HG03457 (cell line): ENCODE measurements around the gene TANC1.
"Not testable (repeated sequence)": the region's sequence is repeated elsewhere in the genome, so short reads cannot be mapped to it uniquely, and the experiment has no call there.

Experiments
- ATAC-seq: cut with Tn5 transposase; IDR thresholded peaks from one replicate; pipeline ENCODE4 v1.9.1; 2021; ENCODE audit warnings: moderate number of reproducible peaks; ENCODE audit not compliant: unreplicated experiment

Gene TANC1

DNA sequence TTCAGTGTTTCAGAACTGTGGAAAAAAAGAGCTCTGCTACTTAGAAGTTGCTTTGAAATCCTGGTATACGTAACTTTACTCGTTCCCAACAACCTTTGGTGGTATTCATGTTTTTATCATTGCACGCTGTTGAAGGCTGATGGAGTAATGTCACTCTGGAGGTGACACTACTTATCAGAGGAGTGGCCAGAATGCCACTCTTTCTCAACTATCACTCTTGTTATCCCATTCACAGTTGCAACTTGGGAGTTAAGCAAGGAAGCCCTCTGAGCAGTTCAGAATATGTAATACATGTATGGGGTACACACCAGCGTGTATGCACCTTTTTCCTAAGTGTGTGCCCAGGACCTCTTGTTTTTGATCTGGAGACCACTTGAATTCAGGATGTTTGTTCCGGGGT lies 53.6 kb downstream of the TANC1 start:
- ATAC-seq = no peak

- ATAC-seq = no peak
Observed at GRCh38 chr2:159026170-159026569, 57.7 kb downstream of the TANC1 start.

- ATAC-seq = no peak
Observed at GRCh38 chr2:159028776-159029175, 60.3 kb downstream of the TANC1 start.

GRCh38 chr2:159029936-159030335 lies 61.5 kb downstream of the TANC1 start:
- no peak for ATAC-seq

GRCh38 chr2:159030674-159031380 lies 62.4 kb downstream of the TANC1 start:
- ATAC-seq = no peak

GRCh38 chr2:159032146-159032545 lies 63.7 kb downstream of the TANC1 start:
- no peak for ATAC-seq

- ATAC-seq = no peak
Observed at GRCh38 chr2:159032580-159032979, 64.1 kb downstream of the TANC1 start.

DNA sequence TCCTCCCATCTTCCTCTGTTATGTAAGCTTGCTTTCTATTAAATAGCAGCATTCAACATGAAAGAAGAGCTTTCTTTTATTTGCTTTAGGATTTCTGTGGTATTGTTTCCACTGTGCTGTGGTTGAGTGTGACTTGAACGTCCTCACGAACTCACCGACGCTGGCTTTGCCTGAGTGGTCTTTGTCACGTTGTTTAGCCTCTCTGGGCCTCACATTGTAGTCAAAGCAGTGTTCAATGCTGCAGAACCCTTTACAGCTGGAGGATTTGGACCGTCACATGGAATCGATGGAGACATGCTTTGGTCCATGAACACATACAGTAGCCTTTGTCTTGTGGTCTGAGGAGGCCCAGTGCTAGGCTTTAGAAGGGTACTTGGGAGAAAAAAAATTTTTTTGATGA lies 66.3 kb downstream of the TANC1 start:
- no peak for ATAC-seq

- no peak for ATAC-seq
Observed at GRCh38 chr2:159035790-159036411, 67.5 kb downstream of the TANC1 start.

- ATAC-seq = not testable (repeated sequence)
Observed at GRCh38 chr2:159036461-159036860, 68.0 kb downstream of the TANC1 start.

DNA sequence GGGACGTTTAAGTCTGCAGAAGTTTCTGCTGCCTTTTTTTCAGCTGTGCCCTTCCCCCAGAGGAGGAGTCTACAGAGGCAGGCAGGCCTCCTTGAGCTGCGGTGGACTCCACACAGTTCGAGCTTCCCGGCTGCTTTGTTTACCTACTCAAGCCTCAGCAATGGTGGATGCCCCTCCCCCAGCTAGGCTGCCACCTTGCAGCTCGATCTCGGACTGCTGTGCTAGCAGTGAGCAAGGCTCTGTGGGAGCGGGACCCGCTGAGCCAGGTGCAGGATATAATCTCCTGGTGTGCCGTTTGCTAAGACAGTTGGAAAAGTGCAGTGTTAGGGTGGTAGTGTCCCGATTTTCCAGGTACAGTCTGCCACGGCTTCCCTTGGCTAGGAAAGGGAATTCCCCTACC lies 72.9 kb downstream of the TANC1 start:
- not testable (repeated sequence) for ATAC-seq

GRCh38 chr2:159042115-159042850 lies 73.8 kb downstream of the TANC1 start:
- no peak for ATAC-seq

GRCh38 chr2:159043710-159044109 lies 75.3 kb downstream of the TANC1 start:
- ATAC-seq = no peak

DNA sequence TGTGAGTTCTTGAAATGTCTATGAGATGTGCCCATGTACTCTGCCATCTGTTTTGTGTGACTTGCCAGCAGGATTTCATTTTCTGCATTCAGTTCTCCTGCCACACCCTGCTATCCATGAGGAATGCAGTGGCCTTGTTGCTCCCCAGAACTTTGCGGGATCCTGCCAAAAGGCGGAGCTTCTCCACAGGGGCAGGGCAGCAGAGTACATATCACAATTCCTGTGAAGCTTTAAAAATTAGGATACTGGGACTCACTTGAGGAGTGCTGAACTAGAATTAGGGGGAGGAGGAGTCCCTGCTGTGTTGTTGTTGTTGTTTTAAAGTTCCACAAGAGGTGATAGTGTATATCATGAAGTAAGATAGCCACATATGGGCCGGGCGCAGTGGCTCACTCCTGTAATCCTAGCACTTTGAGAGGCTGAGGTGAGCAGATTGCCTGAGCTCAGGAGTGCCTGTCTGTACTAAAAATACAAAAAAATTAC lies 76.4 kb downstream of the TANC1 start:
- ATAC-seq = no peak

DNA sequence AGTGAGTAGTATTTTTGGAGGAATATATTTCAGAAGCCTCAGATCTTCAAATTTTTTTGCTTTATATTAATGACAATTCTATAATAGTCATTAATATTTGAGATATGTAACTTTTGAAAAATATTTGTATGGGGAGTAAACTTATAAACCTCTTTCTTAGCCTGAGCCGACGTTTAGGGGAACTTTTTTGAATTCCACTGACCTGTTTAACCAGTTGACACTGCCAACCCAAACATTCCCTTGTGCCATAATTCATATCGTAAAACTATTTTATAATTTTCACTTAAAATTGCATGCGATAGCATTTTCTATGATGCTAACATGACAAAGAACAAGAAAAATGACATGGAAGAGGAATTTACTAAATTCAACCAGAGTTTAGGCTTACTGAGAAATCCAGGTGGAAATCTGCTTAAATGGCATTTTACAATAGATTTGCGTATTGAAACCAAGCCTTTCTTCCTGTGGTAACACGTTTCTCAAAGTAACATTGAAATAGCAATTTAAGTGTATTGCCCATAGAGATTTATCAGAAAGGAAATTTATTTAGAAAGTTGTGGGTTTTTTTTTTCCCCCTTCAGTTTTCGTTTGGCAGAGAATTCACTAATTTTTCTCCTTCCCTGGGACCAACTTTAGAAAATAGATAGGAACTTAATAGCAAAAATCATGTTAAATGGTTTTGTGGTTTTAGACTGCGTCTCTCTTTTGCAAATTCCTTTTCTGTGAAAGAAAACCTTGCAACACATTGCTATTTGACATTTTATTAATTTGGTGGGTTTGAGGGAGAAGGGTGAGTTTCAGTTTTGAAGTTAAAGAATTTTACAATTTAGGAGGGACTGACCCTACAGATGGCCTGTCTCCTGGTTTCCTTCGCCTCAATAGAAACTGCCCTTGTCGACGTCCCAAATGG lies 77.4 kb downstream of the TANC1 start:
- ATAC-seq = no peak

DNA sequence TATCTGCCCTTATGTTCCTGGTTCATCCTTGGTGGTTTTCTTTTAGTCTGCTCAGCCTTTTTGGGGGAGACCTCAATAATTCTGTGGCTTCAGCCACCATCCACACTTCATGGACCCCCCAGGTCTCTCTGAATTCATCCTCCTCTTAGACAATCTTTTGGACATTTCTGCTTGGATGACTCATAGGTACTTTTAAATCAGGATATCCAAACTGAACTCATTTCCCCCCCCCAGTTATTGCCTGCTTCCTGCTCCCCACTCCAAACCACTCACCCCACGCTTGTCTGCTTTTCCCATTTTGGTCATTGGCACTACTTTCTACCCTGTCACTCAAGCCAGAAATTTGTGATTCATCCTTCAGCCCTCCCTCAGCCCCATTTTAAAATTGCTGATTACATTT lies 78.5 kb downstream of the TANC1 start:
- ATAC-seq = no peak

DNA sequence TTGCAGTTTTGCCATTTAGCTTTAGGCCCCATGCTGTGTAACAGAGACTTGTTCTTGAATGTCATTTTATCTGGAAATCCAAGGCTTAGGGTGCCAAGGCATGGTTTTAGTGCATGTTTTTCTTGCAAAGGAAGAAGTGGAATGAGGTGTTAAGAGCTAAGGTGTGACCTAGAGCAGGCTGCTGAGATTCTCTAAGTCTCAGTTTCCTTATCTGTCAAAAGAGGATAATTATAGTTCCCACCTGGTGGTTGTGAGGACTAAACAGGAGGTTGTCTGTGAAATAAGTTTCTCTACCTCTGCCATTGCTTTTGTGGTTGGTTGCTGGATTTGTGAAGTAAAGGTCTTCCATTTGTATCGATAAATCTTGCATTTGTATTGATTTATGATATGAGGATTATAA lies 82.0 kb downstream of the TANC1 start:
- no peak for ATAC-seq

GRCh38 chr2:159051133-159051532 lies 82.7 kb downstream of the TANC1 start:
- ATAC-seq = no peak

DNA sequence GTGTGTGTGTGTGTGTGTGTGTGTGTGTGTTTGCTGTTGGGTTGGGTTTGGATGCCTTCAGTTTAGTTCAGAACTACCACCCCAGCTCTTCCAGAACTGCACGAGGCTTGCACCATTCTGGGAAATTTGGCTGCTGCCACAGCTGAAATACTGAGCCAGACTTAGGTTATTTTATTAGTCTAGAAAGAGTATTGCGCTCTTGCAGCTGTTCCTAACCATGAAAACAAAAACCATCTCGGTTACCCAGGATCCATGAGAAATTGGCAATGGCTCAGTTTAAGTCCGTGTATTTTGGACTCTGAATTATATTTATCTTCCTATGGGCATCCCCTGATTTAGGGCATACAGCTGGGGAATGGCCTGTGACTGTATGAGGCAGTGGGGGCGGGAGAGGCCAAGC lies 83.2 kb downstream of the TANC1 start:
- no peak for ATAC-seq

- ATAC-seq = no peak
Observed at GRCh38 chr2:159052157-159052601, 83.7 kb downstream of the TANC1 start.
